HUES6 (cell line): Measurements from ENCODE around the gene HRH1.
"Not testable (repeated sequence)": the region's sequence is repeated elsewhere in the genome, so short reads cannot be mapped to it uniquely, and the experiment has no call there.

Source experiments
- H3K27ac ChIP-seq: 2 replicates; pipeline ENCODE4 v1.7.0; 2013; ENCODE audit warnings: low read depth, mild to moderate bottlenecking, low read length, inconsistent platforms
- H3K27me3 ChIP-seq: 2 replicates; pipeline ENCODE4 v1.6.1; 2013; ENCODE audit warnings: low read length; ENCODE audit not compliant: control insufficient read depth, insufficient read depth
- H3K36me3 ChIP-seq: 2 replicates; pipeline ENCODE4 v1.6.1; 2013; ENCODE audit warnings: low read length; ENCODE audit not compliant: control insufficient read depth, insufficient read depth
- H3K4me1 ChIP-seq: 2 replicates; pipeline ENCODE4 v1.6.1; 2013; ENCODE audit warnings: low read length; ENCODE audit not compliant: control insufficient read depth, insufficient read depth
- H3K4me3 ChIP-seq: 2 replicates; pipeline ENCODE4 v1.5.1; 2013; ENCODE audit warnings: low read depth, low read length
- H3K9ac ChIP-seq: one replicate; pipeline ENCODE4 v1.6.1; 2013; ENCODE audit warnings: mild to moderate bottlenecking, low read length
- H3K9me3 ChIP-seq: 2 replicates; pipeline ENCODE4 v1.6.1; 2013; ENCODE audit warnings: low read depth, low read length; ENCODE audit not compliant: control insufficient read depth, insufficient read depth

Gene HRH1

GRCh38 chr3:11245827-11246662 is 91.8 kb downstream of the HRH1 start:
- Histone ChIP-seq H3K9ac (no peak overlapping the region), H3K36me3 (no peaks in the 10 kb centered on the region), H3K27ac (no peak overlapping the region), H3K9me3 (no peaks in the 10 kb centered on the region), H3K27me3 (no peaks in the 10 kb centered on the region), H3K4me1 (no peaks in the 10 kb centered on the region), H3K4me3 (no peak overlapping the region)

- H3K27me3 ChIP-seq = no peaks in the 10 kb centered on the region
- H3K36me3 ChIP-seq = no peaks in the 10 kb centered on the region
- no peaks in the 10 kb centered on the region for H3K9me3 ChIP-seq
- no peak overlapping the region for H3K27ac ChIP-seq
- no peaks in the 10 kb centered on the region for H3K4me1 ChIP-seq
- H3K9ac ChIP-seq = no peak overlapping the region
- no peak overlapping the region for H3K4me3 ChIP-seq
These were observed 92.3 kb downstream of the HRH1 start for GRCh38 chr3:11246663-11246970.

- Histone ChIP-seq H3K4me3 (no peak overlapping the region), H3K36me3 (no peaks in the 10 kb centered on the region), H3K27me3 (no peaks in the 10 kb centered on the region), H3K27ac (no peak overlapping the region), H3K4me1 (no peaks in the 10 kb centered on the region), H3K9ac (no peak overlapping the region), H3K9me3 (no peaks in the 10 kb centered on the region)
These were observed 93.1 kb downstream of the HRH1 start for GRCh38 chr3:11247362-11247761.

GRCh38 chr3:11248596-11248995 is 94.3 kb downstream of the HRH1 start:
- Histone ChIP-seq H3K9ac (no peak overlapping the region), H3K36me3 (no peaks in the 10 kb centered on the region), H3K27me3 (no peaks in the 10 kb centered on the region; the same call in 1 of the 2 replicates), H3K4me3 (no peak overlapping the region), H3K4me1 (no peaks in the 10 kb centered on the region), H3K27ac (no peak overlapping the region), H3K9me3 (no peaks in the 10 kb centered on the region)

GRCh38 chr3:11250902-11251806 is 96.9 kb downstream of the HRH1 start:
- no peak overlapping the region for H3K9ac ChIP-seq
- no peak overlapping the region for H3K4me3 ChIP-seq
- no peaks in the 10 kb centered on the region; the same call in 1 of the 2 replicates for H3K27me3 ChIP-seq
- no peaks in the 10 kb centered on the region for H3K4me1 ChIP-seq
- no peak overlapping the region for H3K27ac ChIP-seq
- 0 out of 2 replicates have a peak, but pooled peaks cover 2% of the 10 kb centered on the region for H3K9me3 ChIP-seq
- no peaks in the 10 kb centered on the region for H3K36me3 ChIP-seq

GRCh38 chr3:11251807-11252176 is 97.5 kb downstream of the HRH1 start:
- Histone ChIP-seq H3K9me3 (0 out of 2 replicates have a peak, but pooled peaks cover 2% of the 10 kb centered on the region), H3K36me3 (no peaks in the 10 kb centered on the region), H3K27ac (no peak overlapping the region), H3K27me3 (no peaks in the 10 kb centered on the region; the same call in 1 of the 2 replicates), H3K4me3 (no peak overlapping the region), H3K9ac (no peak overlapping the region), H3K4me1 (no peaks in the 10 kb centered on the region)

DNA sequence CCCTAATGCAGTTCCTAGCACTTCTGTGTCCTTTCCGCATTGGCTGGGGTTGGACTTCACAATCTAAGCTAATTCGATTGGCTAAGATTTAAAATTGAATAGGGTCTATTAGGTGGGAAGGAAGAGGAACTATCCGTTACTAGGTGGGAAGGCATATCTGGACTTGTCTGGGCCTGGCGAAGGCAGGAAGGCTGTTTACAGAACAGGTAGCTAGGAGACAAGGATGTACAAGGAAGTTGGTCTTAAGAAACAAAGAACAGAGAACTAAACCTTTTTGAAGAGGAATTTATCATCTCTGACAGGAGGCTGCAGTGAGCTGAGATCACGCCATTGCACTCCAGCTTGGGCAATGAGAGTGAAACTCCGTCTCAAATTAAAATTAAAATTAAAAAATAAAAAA is 100.6 kb downstream of the HRH1 start:
- Histone ChIP-seq H3K4me1 (no peaks in the 10 kb centered on the region), H3K27me3 (no peaks in the 10 kb centered on the region; the same call in 1 of the 2 replicates), H3K36me3 (no peaks in the 10 kb centered on the region), H3K27ac (no peak overlapping the region), H3K9ac (no peak overlapping the region), H3K9me3 (0 out of 2 replicates have a peak, but pooled peaks cover 2% of the 10 kb centered on the region), H3K4me3 (no peak overlapping the region)

DNA sequence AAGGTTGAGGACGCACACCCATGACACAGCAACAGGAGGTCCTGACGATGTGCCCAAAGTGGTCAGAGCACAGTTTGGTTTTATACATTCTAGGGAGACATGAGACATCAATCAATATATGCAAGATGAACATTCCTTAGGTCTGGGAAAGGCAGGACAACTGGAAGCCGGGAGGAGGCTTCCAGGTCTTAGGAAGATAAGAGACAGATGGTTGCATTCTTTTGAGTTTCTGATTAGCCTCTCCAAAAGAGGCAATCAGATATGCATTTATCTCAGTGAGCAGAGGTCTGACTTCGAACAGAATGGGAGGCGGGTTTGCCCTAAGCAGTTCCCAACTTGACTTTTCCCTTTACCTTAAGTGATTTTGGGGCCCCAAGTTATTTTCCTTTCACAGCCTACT is 101.2 kb downstream of the HRH1 start:
- not testable (repeated sequence) for H3K36me3 ChIP-seq, H3K27ac ChIP-seq, H3K4me1 ChIP-seq, H3K9ac ChIP-seq, H3K4me3 ChIP-seq, H3K9me3 ChIP-seq, H3K27me3 ChIP-seq

GRCh38 chr3:11258958-11259357 is 104.7 kb downstream of the HRH1 start:
- Histone ChIP-seq H3K9me3 (0 out of 2 replicates have a peak, but pooled peaks cover 2% of the 10 kb centered on the region), H3K4me1 (no peaks in the 10 kb centered on the region), H3K36me3 (no peaks in the 10 kb centered on the region), H3K27ac (no peak overlapping the region), H3K27me3 (peaks cover 14% of the 10 kb centered on the region; the same call in 1 of the 2 replicates), H3K4me3 (no peak overlapping the region), H3K9ac (no peak overlapping the region)

DNA sequence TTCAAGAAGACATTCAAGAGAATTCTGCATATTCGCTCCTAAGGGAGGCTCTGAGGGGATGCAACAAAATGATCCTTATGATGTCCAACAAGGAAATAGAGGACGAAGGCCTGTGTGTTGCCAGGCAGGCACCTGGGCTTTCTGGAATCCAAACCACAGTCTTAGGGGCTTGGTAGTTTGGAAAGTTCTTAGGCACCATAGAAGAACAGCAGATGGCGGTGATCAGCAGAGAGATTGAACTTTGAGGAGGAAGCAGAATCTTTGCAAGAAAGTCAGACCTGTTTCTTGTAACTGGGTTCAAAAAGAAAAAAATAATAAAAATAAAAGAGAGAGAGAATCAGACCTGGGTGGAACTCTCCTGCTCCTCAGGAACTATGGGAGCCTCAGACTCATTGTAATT is 106.2 kb downstream of the HRH1 start:
- Histone ChIP-seq H3K4me3 (no peak overlapping the region), H3K9ac (no peak overlapping the region), H3K27ac (no peak overlapping the region), H3K9me3 (no peaks in the 10 kb centered on the region), H3K36me3 (no peaks in the 10 kb centered on the region), H3K27me3 (peaks cover 21% of the 10 kb centered on the region), H3K4me1 (no peaks in the 10 kb centered on the region)

GRCh38 chr3:11269007-11269406 is 114.7 kb downstream of the HRH1 start:
- H3K4me3 ChIP-seq = no peak overlapping the region
- H3K27me3 ChIP-seq = peaks cover 7% of the 10 kb centered on the region
- H3K4me1 ChIP-seq = peaks cover 8% of the 10 kb centered on the region
- H3K9me3 ChIP-seq = no peaks in the 10 kb centered on the region
- H3K9ac ChIP-seq = no peak overlapping the region
- H3K36me3 ChIP-seq = no peaks in the 10 kb centered on the region
- no peak overlapping the region for H3K27ac ChIP-seq
